GM18502 (cell line): ENCODE results near the gene ADARB1.
"Not testable (repeated sequence)": the region's sequence is repeated elsewhere in the genome, so short reads cannot be mapped to it uniquely, and the experiment has no call there.

ENCODE experiments used
- ATAC-seq: cut with Tn5 transposase; IDR thresholded peaks from one replicate; pipeline ENCODE4 v1.9.1; 2021; ENCODE audit warnings: mild to moderate bottlenecking; ENCODE audit not compliant: unreplicated experiment, poor library complexity

ADARB1 gene

GRCh38 chr21:45132841-45133573 lies 58.6 kb downstream of the ADARB1 start:
- no peak for ATAC-seq

DNA sequence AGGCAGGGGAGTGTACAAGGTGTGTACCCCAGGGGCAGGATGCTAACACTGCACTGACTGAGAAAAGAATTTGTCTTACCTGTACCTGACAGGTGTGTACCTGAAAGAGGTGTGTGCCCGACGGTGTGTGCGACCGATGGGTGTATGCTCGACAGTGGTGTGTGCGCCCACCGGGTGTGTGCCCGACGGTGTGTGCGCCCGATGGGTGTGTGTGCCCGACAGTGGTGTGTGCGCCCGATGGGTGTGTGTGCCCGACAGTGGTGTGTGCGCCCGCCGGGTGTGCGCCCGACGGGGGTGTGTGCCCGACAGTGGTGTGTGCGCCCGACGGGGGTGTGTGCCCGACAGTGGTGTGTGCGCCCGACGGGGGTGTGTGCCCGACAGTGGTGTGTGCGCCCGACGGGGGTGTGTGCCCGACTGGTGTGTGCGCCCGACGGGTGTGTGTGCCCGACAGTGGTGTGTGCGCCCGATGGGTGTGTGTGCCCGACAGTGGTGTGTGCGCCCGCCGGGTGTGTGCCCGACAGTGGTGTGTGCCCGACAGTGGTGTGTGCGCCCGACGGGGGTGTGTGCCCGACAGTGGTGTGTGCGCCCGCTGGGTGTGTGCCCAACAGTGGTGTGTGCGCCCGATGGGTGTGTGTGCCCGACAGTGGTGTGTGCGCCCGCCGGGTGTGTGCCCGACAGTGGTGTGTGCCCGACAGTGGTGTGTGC lies 59.3 kb downstream of the ADARB1 start:
- ATAC-seq, result not testable (repeated sequence)

- no peak for ATAC-seq
Measured at GRCh38 chr21:45134279-45135076, 60.1 kb downstream of the ADARB1 start.

- ATAC-seq, result no peak
Measured at GRCh38 chr21:45135122-45135521, 60.7 kb downstream of the ADARB1 start.

- ATAC-seq, result no peak
Measured at GRCh38 chr21:45135868-45136267, 61.5 kb downstream of the ADARB1 start.

- no peak for ATAC-seq
Measured at GRCh38 chr21:45136500-45136899, 62.1 kb downstream of the ADARB1 start.

DNA sequence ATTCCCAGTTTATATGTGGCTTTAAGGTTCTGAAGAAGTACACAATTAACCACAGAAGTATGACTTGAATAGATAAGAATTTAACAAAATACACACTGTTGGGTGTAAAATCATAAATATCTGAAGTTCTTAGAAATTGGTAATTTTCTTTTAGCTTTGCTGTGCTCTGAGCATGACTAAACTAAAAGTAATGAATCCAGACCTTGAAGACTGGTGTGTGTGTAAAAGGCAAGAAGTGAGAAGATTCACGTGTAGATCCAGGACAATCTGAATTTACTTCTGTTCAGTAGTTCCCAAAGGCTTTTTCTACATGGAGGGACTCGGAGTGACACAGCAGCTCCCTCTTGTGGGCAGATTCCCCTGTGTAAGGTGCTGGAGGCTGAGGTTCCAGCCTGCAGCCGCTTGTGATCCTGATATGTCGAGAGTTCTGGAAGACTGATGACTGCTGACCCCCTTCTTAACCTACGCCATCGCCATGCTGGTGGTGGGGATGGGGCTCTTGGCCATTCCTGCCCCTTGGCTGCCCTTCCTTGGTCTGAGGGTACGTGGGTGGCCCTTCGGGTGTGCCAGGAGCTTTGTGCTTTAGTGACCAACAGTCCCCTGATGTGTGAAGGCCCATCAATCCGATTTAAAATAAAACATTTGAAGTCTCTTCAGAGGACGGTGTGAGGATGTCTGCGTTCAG lies 62.7 kb downstream of the ADARB1 start:
- no peak for ATAC-seq

DNA sequence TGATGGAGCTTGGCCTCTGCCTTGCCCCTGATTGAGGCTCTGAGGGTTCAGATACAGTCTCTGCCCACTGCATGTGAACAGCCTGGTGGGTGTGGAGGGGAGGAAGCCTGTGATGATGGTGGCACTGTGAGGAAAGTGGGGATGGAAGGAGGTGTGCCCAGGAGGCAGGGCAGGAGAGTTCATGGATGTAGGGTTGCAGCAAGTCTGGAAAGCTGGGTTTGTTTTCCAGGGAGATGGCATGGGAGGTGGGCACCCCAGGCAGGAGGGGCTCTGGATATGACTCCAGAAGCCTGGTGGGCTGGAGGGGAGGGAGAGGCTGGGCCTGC lies 63.2 kb downstream of the ADARB1 start:
- ATAC-seq, result no peak

DNA sequence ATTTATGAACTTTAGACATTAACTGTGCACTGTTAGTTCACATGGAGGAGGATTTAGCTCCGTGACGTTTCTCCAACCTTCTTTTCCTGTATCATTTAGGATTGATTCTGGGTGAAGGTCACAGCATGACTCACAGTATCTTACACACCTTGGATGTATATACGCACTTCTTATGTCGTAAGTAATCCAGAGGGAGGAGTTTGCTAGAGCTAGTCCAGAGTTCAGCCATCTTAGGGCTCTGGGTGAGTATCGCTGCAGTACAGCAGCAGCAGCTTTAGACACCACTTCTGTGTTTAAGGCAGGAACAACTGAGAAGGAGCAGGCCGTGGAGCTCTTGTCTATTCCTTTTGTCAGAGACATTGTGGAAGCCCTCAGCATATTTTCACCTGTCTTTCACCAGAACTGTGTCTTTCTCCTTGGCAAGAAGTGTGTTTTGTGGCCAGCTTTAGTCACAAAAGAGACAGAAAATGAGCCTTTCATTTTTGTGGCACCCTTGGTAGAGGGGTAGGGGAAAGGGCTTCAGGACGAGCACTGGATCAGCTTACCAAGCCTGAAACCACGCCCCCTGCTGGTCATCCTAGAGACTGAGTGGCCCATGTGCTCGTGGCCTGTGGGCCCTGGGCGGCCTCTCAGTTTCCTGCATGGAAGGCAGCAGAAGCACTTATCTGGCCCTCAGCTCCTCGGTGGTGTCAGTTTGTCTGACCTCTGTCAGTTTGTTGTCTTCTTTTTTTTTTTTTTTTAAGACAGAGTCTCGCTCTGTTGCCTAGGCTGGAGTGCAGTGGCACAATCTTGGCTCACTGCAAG lies 64.0 kb downstream of the ADARB1 start:
- no peak for ATAC-seq

- not testable (repeated sequence) for ATAC-seq
Measured at GRCh38 chr21:45139003-45139360, 64.6 kb downstream of the ADARB1 start.

- no peak for ATAC-seq
Measured at GRCh38 chr21:45139473-45139872, 65.1 kb downstream of the ADARB1 start.

GRCh38 chr21:45140346-45140940 lies 66.1 kb downstream of the ADARB1 start:
- ATAC-seq, result no peak

- ATAC-seq, result not testable (repeated sequence)
Measured at GRCh38 chr21:45140944-45141343, 66.6 kb downstream of the ADARB1 start.

DNA sequence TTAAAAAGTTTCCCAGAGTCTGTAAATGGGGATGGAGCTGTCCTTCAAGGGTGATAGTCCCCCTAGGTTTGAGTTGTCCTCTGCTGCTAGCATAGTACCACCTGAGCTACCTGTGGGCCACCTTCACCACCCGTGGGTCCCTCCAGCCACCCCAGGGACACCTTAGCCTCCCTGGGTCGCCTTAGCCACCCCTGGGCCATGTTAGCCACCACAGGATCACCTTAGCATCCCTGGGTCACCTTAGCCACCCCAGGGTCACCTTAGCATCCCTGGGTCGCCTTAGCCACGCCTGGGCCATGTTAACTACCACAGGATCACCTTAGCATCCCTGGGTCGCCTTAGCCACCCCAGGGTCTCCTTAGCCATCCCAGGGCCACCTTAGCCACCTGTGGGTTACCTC lies 67.1 kb downstream of the ADARB1 start:
- ATAC-seq, result no peak

GRCh38 chr21:45142469-45143308 lies 68.3 kb downstream of the ADARB1 start:
- no peak for ATAC-seq

- ATAC-seq, result no peak
Measured at GRCh38 chr21:45143855-45144254, 69.5 kb downstream of the ADARB1 start.

- ATAC-seq, result no peak
Measured at GRCh38 chr21:45145146-45145545, 70.8 kb downstream of the ADARB1 start.

GRCh38 chr21:45145846-45146245 lies 71.5 kb downstream of the ADARB1 start:
- ATAC-seq, result not testable (repeated sequence)

DNA sequence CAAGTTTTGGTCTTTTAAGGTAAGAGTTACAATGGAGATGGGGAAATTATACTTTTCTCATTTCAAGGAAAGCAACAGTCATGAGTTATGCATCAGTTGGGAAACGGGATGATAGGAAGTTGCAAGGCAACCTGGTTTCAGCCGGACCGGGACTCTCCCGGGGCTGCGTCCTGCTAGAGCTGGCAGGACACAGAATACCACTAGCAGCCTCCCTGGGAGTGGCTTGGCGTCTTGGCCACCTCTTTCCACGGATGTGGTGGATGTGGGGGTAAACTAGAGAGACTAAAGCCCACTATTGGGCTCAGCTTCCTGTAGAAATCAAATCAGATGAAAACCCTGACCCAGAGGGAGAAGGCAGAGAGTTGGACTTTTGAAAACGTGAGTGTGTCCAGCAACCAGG lies 71.9 kb downstream of the ADARB1 start:
- no peak for ATAC-seq
